ENCODE data around the gene UCHL5. TPM values are rescaled to one million over a fixed set of nuclear protein-coding genes. Genes with fewer than 3 reads are reported as not detected.

The UCHL5 gene
- total RNA-seq, 1 donor: 34.4 TPM

GRCh38 chr1:193009501-193009900 lies 49.7 kb downstream of the UCHL5 start:
- DNase-seq (ENCODE audit: insufficient read length, low spot score, missing footprints): no peak
- no peak for TF ChIP-seq CTCF (IDR thresholded peaks at IDR 0.05; ENCODE audit: extremely low read depth, low read depth, low read length)
- Histone ChIP-seq H3K36me3 (ENCODE audit: insufficient read depth, low read length) (no peaks in the 10 kb centered on the region), H3K4me1 (ENCODE audit: insufficient read depth, low read length) (peaks cover 22% of the 10 kb centered on the region), H3K27me3 (ENCODE audit: insufficient read depth, low read length) (no peaks in the 10 kb centered on the region), H3K79me2 (ENCODE audit: insufficient read depth, low read length) (no peaks in the 10 kb centered on the region), H3K4me3 (ENCODE audit: insufficient read depth, low read length) (no peak overlapping the region), H3K27ac (ENCODE audit: low read depth, low read length) (no peak overlapping the region), H3K4me2 (ENCODE audit: insufficient read depth, low read length) (no peak overlapping the region), H2AFZ (ENCODE audit: low read length) (no peak overlapping the region), H3K9me3 (ENCODE audit: low read depth, low read length) (no peaks in the 10 kb centered on the region), H4K20me1 (ENCODE audit: insufficient read depth, low read length) (no peaks in the 10 kb centered on the region)

- Histone ChIP-seq H3K4me3 (ENCODE audit: insufficient read depth, low read length) (no peak overlapping the region), H4K20me1 (ENCODE audit: insufficient read depth, low read length) (no peaks in the 10 kb centered on the region), H3K36me3 (ENCODE audit: insufficient read depth, low read length) (no peaks in the 10 kb centered on the region), H3K4me1 (ENCODE audit: insufficient read depth, low read length) (no peaks in the 10 kb centered on the region), H3K9me3 (ENCODE audit: low read depth, low read length) (no peaks in the 10 kb centered on the region), H2AFZ (ENCODE audit: low read length) (no peak overlapping the region), H3K79me2 (ENCODE audit: insufficient read depth, low read length) (no peaks in the 10 kb centered on the region), H3K4me2 (ENCODE audit: insufficient read depth, low read length) (no peak overlapping the region), H3K27ac (ENCODE audit: low read depth, low read length) (no peak overlapping the region), H3K27me3 (ENCODE audit: insufficient read depth, low read length) (no peaks in the 10 kb centered on the region)
- DNase-seq (ENCODE audit: insufficient read length, low spot score, missing footprints): no peak
- TF ChIP-seq CTCF (IDR thresholded peaks at IDR 0.05; ENCODE audit: extremely low read depth, low read depth, low read length): no peak
Measured at GRCh38 chr1:193005785-193006184, 53.4 kb downstream of the UCHL5 start.

- no peaks in the 10 kb centered on the region for H3K27me3 ChIP-seq (ENCODE audit: insufficient read depth, low read length)
- peaks cover 6% of the 10 kb centered on the region for H3K9me3 ChIP-seq (ENCODE audit: low read depth, low read length)
- no peaks in the 10 kb centered on the region for H3K4me1 ChIP-seq (ENCODE audit: insufficient read depth, low read length)
- no peak for TF ChIP-seq CTCF (IDR thresholded peaks at IDR 0.05; ENCODE audit: extremely low read depth, low read depth, low read length)
- no peak for DNase-seq (ENCODE audit: insufficient read length, low spot score, missing footprints)
- H3K27ac ChIP-seq (ENCODE audit: low read depth, low read length): no peak overlapping the region
- H3K36me3 ChIP-seq (ENCODE audit: insufficient read depth, low read length): peaks cover 11% of the 10 kb centered on the region
- H4K20me1 ChIP-seq (ENCODE audit: insufficient read depth, low read length): no peaks in the 10 kb centered on the region
- H2AFZ ChIP-seq (ENCODE audit: low read length): no peak overlapping the region
- H3K4me3 ChIP-seq (ENCODE audit: insufficient read depth, low read length): no peak overlapping the region
- no peak overlapping the region for H3K4me2 ChIP-seq (ENCODE audit: insufficient read depth, low read length)
- H3K79me2 ChIP-seq (ENCODE audit: insufficient read depth, low read length): no peaks in the 10 kb centered on the region
Measured at GRCh38 chr1:192998536-192998935, 60.6 kb downstream of the UCHL5 start.

- Histone ChIP-seq H4K20me1 (ENCODE audit: insufficient read depth, low read length) (no peaks in the 10 kb centered on the region), H3K27ac (ENCODE audit: low read depth, low read length) (no peak overlapping the region), H3K36me3 (ENCODE audit: insufficient read depth, low read length) (peaks cover 11% of the 10 kb centered on the region), H3K4me2 (ENCODE audit: insufficient read depth, low read length) (no peak overlapping the region), H2AFZ (ENCODE audit: low read length) (no peak overlapping the region), H3K9me3 (ENCODE audit: low read depth, low read length) (peaks cover 6% of the 10 kb centered on the region), H3K4me1 (ENCODE audit: insufficient read depth, low read length) (no peaks in the 10 kb centered on the region), H3K4me3 (ENCODE audit: insufficient read depth, low read length) (no peak overlapping the region), H3K27me3 (ENCODE audit: insufficient read depth, low read length) (no peaks in the 10 kb centered on the region), H3K79me2 (ENCODE audit: insufficient read depth, low read length) (no peaks in the 10 kb centered on the region)
- DNase-seq (ENCODE audit: insufficient read length, low spot score, missing footprints): no peak
- TF ChIP-seq CTCF (IDR thresholded peaks at IDR 0.05; ENCODE audit: extremely low read depth, low read depth, low read length): no peak
Measured at GRCh38 chr1:192994141-192994540, 65.0 kb downstream of the UCHL5 start.

All from osteoblast (primary cell).